ENCODE data around the gene RNF224. TPM values are rescaled to one million over a fixed set of nuclear protein-coding genes. Genes with fewer than 3 reads are reported as not detected.

The RNF224 gene
- total and polyA plus RNA-seq, 2 of the 13 experiments (the other 11 are each of a cell fraction or from before 2014, with no cell fraction given) = 0.09 TPM; not detected in 1

DNA sequence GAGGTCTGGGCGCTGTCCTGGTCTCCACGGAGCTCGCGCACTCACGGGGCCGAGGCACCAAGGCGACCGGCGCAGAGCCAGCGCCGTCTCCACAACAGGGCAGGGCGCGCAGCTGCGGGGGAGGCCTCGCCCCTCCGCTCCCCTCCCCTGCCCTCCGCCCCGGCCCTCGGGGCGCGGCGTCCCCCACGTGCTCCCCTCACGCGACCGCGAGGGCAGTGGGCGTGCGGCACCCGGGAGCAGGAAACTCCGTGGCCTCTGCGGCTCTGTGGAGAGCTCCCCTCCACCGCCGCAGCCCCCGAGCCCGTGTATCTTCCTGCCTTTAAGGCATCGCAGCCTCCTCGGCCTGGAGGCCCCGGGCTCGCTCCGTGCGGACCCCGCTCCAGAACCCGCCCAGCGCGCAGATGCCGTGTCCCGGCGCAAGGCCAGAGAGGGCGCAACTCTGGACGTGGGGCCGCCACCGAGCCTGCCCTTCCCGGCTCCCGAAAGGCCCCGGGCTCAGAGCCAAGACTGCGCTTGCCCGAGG is 13.1 kb downstream of the RNF224 start (continued):
- TF ChIP-seq RARG (CRISPR knock-in tag; IDR thresholded peaks at IDR 0.05; ENCODE audit: low read depth) (0 out of 2 replicates have a peak, but pooled peaks have one; percentile 59), DPF2 (CRISPR knock-in tag; IDR thresholded peaks at IDR 0.05; ENCODE audit: borderline replicate concordance, low read depth) (no peak), BHLHE40 (IDR thresholded peaks at IDR 0.05; ENCODE audit: low read length) (peak; percentile 75), HDAC1 (CRISPR knock-in tag; IDR thresholded peaks at IDR 0.05) (peak; percentile 93), MAF1 (CRISPR knock-in tag; IDR thresholded peaks at IDR 0.05; ENCODE audit: borderline replicate concordance) (0 out of 2 replicates have a peak, but pooled peaks have one; percentile 50), ZNF337 (CRISPR knock-in tag; IDR thresholded peaks at IDR 0.05; ENCODE audit: borderline replicate concordance, low read depth) (no peak), KAT2B (IDR thresholded peaks at IDR 0.05; ENCODE audit: borderline replicate concordance, low read depth, low read length) (no peak)
- TF ChIP-seq, protein P1, sequence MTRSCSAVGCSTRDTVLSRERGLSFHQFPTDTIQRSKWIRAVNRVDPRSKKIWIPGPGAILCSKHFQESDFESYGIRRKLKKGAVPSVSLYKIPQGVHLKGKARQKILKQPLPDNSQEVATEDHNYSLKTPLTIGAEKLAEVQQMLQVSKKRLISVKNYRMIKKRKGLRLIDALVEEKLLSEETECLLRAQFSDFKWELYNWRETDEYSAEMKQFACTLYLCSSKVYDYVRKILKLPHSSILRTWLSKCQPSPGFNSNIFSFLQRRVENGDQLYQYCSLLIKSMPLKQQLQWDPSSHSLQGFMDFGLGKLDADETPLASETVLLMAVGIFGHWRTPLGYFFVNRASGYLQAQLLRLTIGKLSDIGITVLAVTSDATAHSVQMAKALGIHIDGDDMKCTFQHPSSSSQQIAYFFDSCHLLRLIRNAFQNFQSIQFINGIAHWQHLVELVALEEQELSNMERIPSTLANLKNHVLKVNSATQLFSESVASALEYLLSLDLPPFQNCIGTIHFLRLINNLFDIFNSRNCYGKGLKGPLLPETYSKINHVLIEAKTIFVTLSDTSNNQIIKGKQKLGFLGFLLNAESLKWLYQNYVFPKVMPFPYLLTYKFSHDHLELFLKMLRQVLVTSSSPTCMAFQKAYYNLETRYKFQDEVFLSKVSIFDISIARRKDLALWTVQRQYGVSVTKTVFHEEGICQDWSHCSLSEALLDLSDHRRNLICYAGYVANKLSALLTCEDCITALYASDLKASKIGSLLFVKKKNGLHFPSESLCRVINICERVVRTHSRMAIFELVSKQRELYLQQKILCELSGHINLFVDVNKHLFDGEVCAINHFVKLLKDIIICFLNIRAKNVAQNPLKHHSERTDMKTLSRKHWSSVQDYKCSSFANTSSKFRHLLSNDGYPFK (CRISPR knock-in tag; IDR thresholded peaks at IDR 0.05; ENCODE audit: borderline replicate concordance) = peak; percentile 23; the same call in 1 of the 2 replicates
- TF ChIP-seq, protein P2, sequence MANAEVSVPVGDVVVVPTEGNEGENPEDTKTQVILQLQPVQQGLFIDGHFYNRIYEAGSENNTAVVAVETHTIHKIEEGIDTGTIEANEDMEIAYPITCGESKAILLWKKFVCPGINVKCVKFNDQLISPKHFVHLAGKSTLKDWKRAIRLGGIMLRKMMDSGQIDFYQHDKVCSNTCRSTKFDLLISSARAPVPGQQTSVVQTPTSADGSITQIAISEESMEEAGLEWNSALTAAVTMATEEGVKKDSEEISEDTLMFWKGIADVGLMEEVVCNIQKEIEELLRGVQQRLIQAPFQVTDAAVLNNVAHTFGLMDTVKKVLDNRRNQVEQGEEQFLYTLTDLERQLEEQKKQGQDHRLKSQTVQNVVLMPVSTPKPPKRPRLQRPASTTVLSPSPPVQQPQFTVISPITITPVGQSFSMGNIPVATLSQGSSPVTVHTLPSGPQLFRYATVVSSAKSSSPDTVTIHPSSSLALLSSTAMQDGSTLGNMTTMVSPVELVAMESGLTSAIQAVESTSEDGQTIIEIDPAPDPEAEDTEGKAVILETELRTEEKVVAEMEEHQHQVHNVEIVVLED (CRISPR knock-in tag; IDR thresholded peaks at IDR 0.05; ENCODE audit: borderline replicate concordance) = peak; percentile 41; the same call in 1 of the 2 replicates
- TF ChIP-seq, protein P3, sequence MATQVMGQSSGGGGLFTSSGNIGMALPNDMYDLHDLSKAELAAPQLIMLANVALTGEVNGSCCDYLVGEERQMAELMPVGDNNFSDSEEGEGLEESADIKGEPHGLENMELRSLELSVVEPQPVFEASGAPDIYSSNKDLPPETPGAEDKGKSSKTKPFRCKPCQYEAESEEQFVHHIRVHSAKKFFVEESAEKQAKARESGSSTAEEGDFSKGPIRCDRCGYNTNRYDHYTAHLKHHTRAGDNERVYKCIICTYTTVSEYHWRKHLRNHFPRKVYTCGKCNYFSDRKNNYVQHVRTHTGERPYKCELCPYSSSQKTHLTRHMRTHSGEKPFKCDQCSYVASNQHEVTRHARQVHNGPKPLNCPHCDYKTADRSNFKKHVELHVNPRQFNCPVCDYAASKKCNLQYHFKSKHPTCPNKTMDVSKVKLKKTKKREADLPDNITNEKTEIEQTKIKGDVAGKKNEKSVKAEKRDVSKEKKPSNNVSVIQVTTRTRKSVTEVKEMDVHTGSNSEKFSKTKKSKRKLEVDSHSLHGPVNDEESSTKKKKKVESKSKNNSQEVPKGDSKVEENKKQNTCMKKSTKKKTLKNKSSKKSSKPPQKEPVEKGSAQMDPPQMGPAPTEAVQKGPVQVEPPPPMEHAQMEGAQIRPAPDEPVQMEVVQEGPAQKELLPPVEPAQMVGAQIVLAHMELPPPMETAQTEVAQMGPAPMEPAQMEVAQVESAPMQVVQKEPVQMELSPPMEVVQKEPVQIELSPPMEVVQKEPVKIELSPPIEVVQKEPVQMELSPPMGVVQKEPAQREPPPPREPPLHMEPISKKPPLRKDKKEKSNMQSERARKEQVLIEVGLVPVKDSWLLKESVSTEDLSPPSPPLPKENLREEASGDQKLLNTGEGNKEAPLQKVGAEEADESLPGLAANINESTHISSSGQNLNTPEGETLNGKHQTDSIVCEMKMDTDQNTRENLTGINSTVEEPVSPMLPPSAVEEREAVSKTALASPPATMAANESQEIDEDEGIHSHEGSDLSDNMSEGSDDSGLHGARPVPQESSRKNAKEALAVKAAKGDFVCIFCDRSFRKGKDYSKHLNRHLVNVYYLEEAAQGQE (IDR thresholded peaks at IDR 0.05; ENCODE audit: borderline replicate concordance in 1 of 2, low read depth in 1 of 2, low read length in 2 of 2) = no peak
- TF ChIP-seq, protein P4, sequence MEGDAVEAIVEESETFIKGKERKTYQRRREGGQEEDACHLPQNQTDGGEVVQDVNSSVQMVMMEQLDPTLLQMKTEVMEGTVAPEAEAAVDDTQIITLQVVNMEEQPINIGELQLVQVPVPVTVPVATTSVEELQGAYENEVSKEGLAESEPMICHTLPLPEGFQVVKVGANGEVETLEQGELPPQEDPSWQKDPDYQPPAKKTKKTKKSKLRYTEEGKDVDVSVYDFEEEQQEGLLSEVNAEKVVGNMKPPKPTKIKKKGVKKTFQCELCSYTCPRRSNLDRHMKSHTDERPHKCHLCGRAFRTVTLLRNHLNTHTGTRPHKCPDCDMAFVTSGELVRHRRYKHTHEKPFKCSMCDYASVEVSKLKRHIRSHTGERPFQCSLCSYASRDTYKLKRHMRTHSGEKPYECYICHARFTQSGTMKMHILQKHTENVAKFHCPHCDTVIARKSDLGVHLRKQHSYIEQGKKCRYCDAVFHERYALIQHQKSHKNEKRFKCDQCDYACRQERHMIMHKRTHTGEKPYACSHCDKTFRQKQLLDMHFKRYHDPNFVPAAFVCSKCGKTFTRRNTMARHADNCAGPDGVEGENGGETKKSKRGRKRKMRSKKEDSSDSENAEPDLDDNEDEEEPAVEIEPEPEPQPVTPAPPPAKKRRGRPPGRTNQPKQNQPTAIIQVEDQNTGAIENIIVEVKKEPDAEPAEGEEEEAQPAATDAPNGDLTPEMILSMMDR (CRISPR knock-in tag; IDR thresholded peaks at IDR 0.05) = peak; percentile 71
- TF ChIP-seq, protein P5, sequence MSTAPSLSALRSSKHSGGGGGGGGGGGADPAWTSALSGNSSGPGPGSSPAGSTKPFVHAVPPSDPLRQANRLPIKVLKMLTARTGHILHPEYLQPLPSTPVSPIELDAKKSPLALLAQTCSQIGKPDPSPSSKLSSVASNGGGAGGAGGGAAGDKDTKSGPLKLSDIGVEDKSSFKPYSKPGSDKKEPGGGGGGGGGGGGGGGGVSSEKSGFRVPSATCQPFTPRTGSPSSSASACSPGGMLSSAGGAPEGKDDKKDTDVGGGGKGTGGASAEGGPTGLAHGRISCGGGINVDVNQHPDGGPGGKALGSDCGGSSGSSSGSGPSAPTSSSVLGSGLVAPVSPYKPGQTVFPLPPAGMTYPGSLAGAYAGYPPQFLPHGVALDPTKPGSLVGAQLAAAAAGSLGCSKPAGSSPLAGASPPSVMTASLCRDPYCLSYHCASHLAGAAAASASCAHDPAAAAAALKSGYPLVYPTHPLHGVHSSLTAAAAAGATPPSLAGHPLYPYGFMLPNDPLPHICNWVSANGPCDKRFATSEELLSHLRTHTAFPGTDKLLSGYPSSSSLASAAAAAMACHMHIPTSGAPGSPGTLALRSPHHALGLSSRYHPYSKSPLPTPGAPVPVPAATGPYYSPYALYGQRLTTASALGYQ (CRISPR knock-in tag; IDR thresholded peaks at IDR 0.05) = no peak; the same call in none of the 2 replicates
- TF ChIP-seq, protein P6, sequence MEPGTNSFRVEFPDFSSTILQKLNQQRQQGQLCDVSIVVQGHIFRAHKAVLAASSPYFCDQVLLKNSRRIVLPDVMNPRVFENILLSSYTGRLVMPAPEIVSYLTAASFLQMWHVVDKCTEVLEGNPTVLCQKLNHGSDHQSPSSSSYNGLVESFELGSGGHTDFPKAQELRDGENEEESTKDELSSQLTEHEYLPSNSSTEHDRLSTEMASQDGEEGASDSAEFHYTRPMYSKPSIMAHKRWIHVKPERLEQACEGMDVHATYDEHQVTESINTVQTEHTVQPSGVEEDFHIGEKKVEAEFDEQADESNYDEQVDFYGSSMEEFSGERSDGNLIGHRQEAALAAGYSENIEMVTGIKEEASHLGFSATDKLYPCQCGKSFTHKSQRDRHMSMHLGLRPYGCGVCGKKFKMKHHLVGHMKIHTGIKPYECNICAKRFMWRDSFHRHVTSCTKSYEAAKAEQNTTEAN (CRISPR knock-in tag; conservative IDR thresholded peaks at IDR 0.05) = peak; percentile 71
